Neural crest cell (in vitro differentiated cells): ENCODE measurements around the gene GGA3. TPM values are rescaled to one million over a fixed set of nuclear protein-coding genes. Genes with fewer than 3 reads are reported as not detected.

Experiments used
- DNase-seq: peaks from one replicate; pipeline ENCODE4 v3.0.0; 2021; ENCODE audit warnings: low read depth, mixed read lengths, low spot score
- H3K27ac Mint-ChIP-seq: one replicate; pipeline ENCODE4 v1.8.0; 2021; ENCODE audit warnings: mild to moderate bottlenecking, mixed read lengths; ENCODE audit not compliant: unreplicated experiment
- H3K27me3 Mint-ChIP-seq: 2 replicates; pipeline ENCODE4 v1.8.0; 2021; ENCODE audit warnings: low read depth, mild to moderate bottlenecking, mixed read lengths
- H3K36me3 Mint-ChIP-seq: 2 replicates; pipeline ENCODE4 v1.8.0; 2021; ENCODE audit warnings: low read depth, mild to moderate bottlenecking, mixed read lengths
- H3K4me1 Mint-ChIP-seq: 2 replicates; pipeline ENCODE4 v1.8.0; 2021; ENCODE audit warnings: mixed read lengths
- H3K4me3 Mint-ChIP-seq: one replicate; pipeline ENCODE4 v1.8.0; 2021; ENCODE audit warnings: mild to moderate bottlenecking, mixed read lengths
- H3K9me3 Mint-ChIP-seq: 2 replicates; pipeline ENCODE4 v1.8.0; 2021; ENCODE audit warnings: mixed read lengths
- CTCF ChIP-seq: fragments of 200-600 bp; sonication (generic); conservative IDR thresholded peaks from 2 replicates; pipeline ENCODE4 v1.5.0; 2021; ENCODE audit warnings: antibody characterized with exemption, mild to moderate bottlenecking
- total RNA-seq: library from RNA; stranded (reverse); gene quantifications from 2 replicates; pipeline ENCODE4 v1.2.1, GENCODE V29; 2021

GGA3 gene
- total RNA-seq, 1 donor from 2014 or later = 59.0 TPM

GRCh38 chr17:75240394-75241142 lies 20.8 kb downstream of the GGA3 start:
- no peaks in the 10 kb centered on the region for H3K9me3 Mint-ChIP-seq
- H3K36me3 Mint-ChIP-seq = peaks cover 13% of the 10 kb centered on the region
- no peaks in the 10 kb centered on the region for H3K4me1 Mint-ChIP-seq
- DNase-seq = peak; percentile 29
- H3K27me3 Mint-ChIP-seq = no peaks in the 10 kb centered on the region
- H3K27ac Mint-ChIP-seq = no peak overlapping the region
- peak overlapping the region; percentile 54 for H3K4me3 Mint-ChIP-seq
- peak; percentile 61 for TF ChIP-seq CTCF

- Mint-ChIP-seq H3K4me1 (no peaks in the 10 kb centered on the region), H3K9me3 (no peaks in the 10 kb centered on the region), H3K27ac (no peak overlapping the region), H3K36me3 (peaks cover 13% of the 10 kb centered on the region), H3K27me3 (no peaks in the 10 kb centered on the region), H3K4me3 (peak overlapping the region; percentile 54)
- no peak for TF ChIP-seq CTCF
- no peak for DNase-seq
These were observed 21.5 kb downstream of the GGA3 start for GRCh38 chr17:75239778-75240393.

GRCh38 chr17:75239214-75239613 lies 22.2 kb downstream of the GGA3 start:
- no peak for DNase-seq
- no peaks in the 10 kb centered on the region for H3K4me1 Mint-ChIP-seq
- no peak overlapping the region for H3K27ac Mint-ChIP-seq
- no peaks in the 10 kb centered on the region for H3K27me3 Mint-ChIP-seq
- no peak for TF ChIP-seq CTCF
- H3K9me3 Mint-ChIP-seq = no peaks in the 10 kb centered on the region
- no peak overlapping the region for H3K4me3 Mint-ChIP-seq
- peaks cover 13% of the 10 kb centered on the region for H3K36me3 Mint-ChIP-seq

- Mint-ChIP-seq H3K9me3 (no peaks in the 10 kb centered on the region), H3K4me3 (peak overlapping the region; percentile 64), H3K27ac (no peak overlapping the region), H3K27me3 (no peaks in the 10 kb centered on the region), H3K4me1 (no peaks in the 10 kb centered on the region), H3K36me3 (peaks cover 13% of the 10 kb centered on the region)
- peak; percentile 84 for TF ChIP-seq CTCF
- peak; percentile 50 for DNase-seq
These were observed 22.7 kb downstream of the GGA3 start for GRCh38 chr17:75238684-75239191.

- Mint-ChIP-seq H3K9me3 (no peaks in the 10 kb centered on the region), H3K36me3 (peaks cover 9% of the 10 kb centered on the region), H3K4me1 (no peaks in the 10 kb centered on the region), H3K27me3 (no peaks in the 10 kb centered on the region), H3K27ac (no peak overlapping the region), H3K4me3 (no peak overlapping the region)
- no peak for DNase-seq
- TF ChIP-seq CTCF = no peak
These were observed 23.3 kb downstream of the GGA3 start for GRCh38 chr17:75238020-75238580.
